ENCODE measurements around the gene MANEA.

GRCh38 chr6:95546148-95546547 is 31.2 kb upstream of the MANEA start:
- TF ChIP-seq CTCF (IDR thresholded peaks at IDR 0.05; ENCODE audit: poor library complexity) (no peak), EZH2 (IDR thresholded peaks at IDR 0.05; ENCODE audit: borderline replicate concordance) (no peak)

All from hepatocyte (in vitro differentiated cells).